Prostate gland (tissue), 2 donors: ENCODE measurements around the gene KCNIP2. TPM values are rescaled to one million over a fixed set of nuclear protein-coding genes. Genes with fewer than 3 reads are reported as not detected.

Experiments
- DNase-seq: peaks from one replicate; pipeline ENCODE4 v3.0.0-alpha.2; 2019; ENCODE audit warnings: low spot score
- H3K27ac ChIP-seq, 2 donors: fragments of 200-600 bp; sonication (generic); 2 replicates each; pipeline ENCODE4 v1.5.1; 2017 to 2019
- H3K27me3 ChIP-seq: fragments of 200-600 bp; sonication (generic); replicated peaks from 2 replicates; pipeline ENCODE4 v1.5.1; 2019; ENCODE audit not compliant: insufficient read depth
- H3K36me3 ChIP-seq, 2 donors: fragments of 200-600 bp; sonication (generic); 1 replicate in 1 of 2; 2 replicates in 1 of 2; pipeline versions ENCODE4 v1.5.1 to v1.8.1; 2017 to 2019
- H3K4me1 ChIP-seq: fragments of 200-600 bp; sonication (generic); replicated peaks from 2 replicates; pipeline ENCODE4 v1.5.1; 2019
- H3K4me3 ChIP-seq, 2 donors: fragments of 200-600 bp; sonication (generic); 2 replicates each; pipeline ENCODE4 v1.5.1; 2017 to 2019
- H3K9me3 ChIP-seq: fragments of 200-600 bp; sonication (generic); 2 replicates; pipeline ENCODE4 v1.5.1; 2017
- POLR2A ChIP-seq: fragments of 450-650 bp; IDR thresholded peaks from one replicate; pipeline ENCODE4 v1.6.1; 2016; ENCODE audit warnings: antibody characterized with exemption, mild to moderate bottlenecking
- POLR2AphosphoS5 ChIP-seq: sonication (generic); formaldehyde crosslinking; IDR thresholded peaks from one replicate; pipeline ENCODE4 v1.6.1; 2017; ENCODE audit warnings: antibody characterized with exemption
- WGBS: methylation state at CpG from one replicate; pipeline ENCODE4 v1.1.5; 2018; 5-methylcytosine and 5-hydroxymethylcytosine counted together
- intact Hi-C: fragments of 100-400 bp; cut with DNase I; formaldehyde crosslinking; loops from one replicate; pipeline ENCODE4 v1.14.2; 2022
- total RNA-seq, 2 donors: library from RNA; depleted of rRNA; stranded (reverse); fragments of >200 nt; gene quantifications; one replicate each; pipeline ENCODE4 v1.1.0, GENCODE V29; 2016
- TF ChIP-seq, protein P1 (sequence below), 4 experiments: fragments of 200-600 bp in 2 of 4; fragments of 450-650 bp in 2 of 4; sonication (generic) in 2 of 4; IDR thresholded peaks; 1 replicate in 3 of 4; 2 replicates in 1 of 4; pipeline ENCODE4 v1.5.1; 2016 to 2019; ENCODE audit warnings: antibody characterized with exemption in 4 of 4, mild to moderate bottlenecking in 2 of 4, moderate library complexity in 2 of 4

KCNIP2 gene
- total RNA-seq, 2 donors from 2014 or later, result 2.6 to 3.0 TPM

DNA sequence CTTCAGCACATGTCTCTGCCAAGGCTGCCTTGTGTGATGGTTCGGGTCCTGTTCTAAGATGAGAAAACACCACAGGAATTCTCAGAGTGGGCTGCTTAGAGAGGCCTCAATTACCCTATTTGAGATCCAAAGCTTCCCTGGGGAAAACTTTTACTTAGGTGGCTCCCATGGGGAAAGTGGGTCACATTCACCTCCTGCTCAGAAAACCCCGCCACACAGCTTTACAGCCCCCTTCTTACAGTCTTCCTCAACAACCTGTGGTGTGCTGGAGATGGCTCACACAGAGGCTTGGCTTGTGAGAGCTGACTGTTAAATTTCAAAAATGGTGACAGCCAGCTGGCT is 36.6 kb upstream of the KCNIP2 start:
- H3K27me3 ChIP-seq, result no peaks in the 10 kb centered on the region
- no peak overlapping the region for H3K4me3 ChIP-seq
- H3K4me1 ChIP-seq, result no peaks in the 10 kb centered on the region
- H3K36me3 ChIP-seq, result peaks cover 0 to 3% of the 10 kb centered on the region in 2 donors
- TF ChIP-seq, protein P1, sequence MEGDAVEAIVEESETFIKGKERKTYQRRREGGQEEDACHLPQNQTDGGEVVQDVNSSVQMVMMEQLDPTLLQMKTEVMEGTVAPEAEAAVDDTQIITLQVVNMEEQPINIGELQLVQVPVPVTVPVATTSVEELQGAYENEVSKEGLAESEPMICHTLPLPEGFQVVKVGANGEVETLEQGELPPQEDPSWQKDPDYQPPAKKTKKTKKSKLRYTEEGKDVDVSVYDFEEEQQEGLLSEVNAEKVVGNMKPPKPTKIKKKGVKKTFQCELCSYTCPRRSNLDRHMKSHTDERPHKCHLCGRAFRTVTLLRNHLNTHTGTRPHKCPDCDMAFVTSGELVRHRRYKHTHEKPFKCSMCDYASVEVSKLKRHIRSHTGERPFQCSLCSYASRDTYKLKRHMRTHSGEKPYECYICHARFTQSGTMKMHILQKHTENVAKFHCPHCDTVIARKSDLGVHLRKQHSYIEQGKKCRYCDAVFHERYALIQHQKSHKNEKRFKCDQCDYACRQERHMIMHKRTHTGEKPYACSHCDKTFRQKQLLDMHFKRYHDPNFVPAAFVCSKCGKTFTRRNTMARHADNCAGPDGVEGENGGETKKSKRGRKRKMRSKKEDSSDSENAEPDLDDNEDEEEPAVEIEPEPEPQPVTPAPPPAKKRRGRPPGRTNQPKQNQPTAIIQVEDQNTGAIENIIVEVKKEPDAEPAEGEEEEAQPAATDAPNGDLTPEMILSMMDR (IDR thresholded peaks at IDR 0.05), result no peak
- TF ChIP-seq POLR2AphosphoS5 (no peak), POLR2A (no peak)
- 88% methylated on average over 2 of the region's 2 CpGs for WGBS
- no peak overlapping the region for H3K27ac ChIP-seq
- intact Hi-C loops, result no loop called here
- no peaks in the 10 kb centered on the region for H3K9me3 ChIP-seq
- DNase-seq, result no peak

GRCh38 chr10:101879456-101880231 is 36.0 kb upstream of the KCNIP2 start:
- Histone ChIP-seq H3K9me3 (no peaks in the 10 kb centered on the region), H3K27ac (no peak overlapping the region), H3K27me3 (no peaks in the 10 kb centered on the region), H3K36me3 (peaks cover 0 to 3% of the 10 kb centered on the region in 2 donors), H3K4me1 (no peaks in the 10 kb centered on the region), H3K4me3 (no peak overlapping the region)
- intact Hi-C loops, result no loop called here
- no peak for DNase-seq
- 72% methylated on average over 13 of the region's 13 CpGs for WGBS
- TF ChIP-seq, protein P1 (IDR thresholded peaks at IDR 0.05), result no peak
- no peak for TF ChIP-seq POLR2A
- TF ChIP-seq POLR2AphosphoS5, result no peak

GRCh38 chr10:101878869-101879268 is 35.3 kb upstream of the KCNIP2 start:
- intact Hi-C loops, result no loop called here
- Histone ChIP-seq H3K4me3 (no peak overlapping the region), H3K9me3 (no peaks in the 10 kb centered on the region), H3K4me1 (no peaks in the 10 kb centered on the region), H3K27ac (no peak overlapping the region), H3K27me3 (no peaks in the 10 kb centered on the region), H3K36me3 (peaks cover 0 to 3% of the 10 kb centered on the region in 2 donors)
- DNase-seq, result no peak
- TF ChIP-seq, protein P1 (IDR thresholded peaks at IDR 0.05), result no peak
- TF ChIP-seq POLR2A (no peak), POLR2AphosphoS5 (no peak)
- 95% methylated on average over 3 of the region's 3 CpGs for WGBS

DNA sequence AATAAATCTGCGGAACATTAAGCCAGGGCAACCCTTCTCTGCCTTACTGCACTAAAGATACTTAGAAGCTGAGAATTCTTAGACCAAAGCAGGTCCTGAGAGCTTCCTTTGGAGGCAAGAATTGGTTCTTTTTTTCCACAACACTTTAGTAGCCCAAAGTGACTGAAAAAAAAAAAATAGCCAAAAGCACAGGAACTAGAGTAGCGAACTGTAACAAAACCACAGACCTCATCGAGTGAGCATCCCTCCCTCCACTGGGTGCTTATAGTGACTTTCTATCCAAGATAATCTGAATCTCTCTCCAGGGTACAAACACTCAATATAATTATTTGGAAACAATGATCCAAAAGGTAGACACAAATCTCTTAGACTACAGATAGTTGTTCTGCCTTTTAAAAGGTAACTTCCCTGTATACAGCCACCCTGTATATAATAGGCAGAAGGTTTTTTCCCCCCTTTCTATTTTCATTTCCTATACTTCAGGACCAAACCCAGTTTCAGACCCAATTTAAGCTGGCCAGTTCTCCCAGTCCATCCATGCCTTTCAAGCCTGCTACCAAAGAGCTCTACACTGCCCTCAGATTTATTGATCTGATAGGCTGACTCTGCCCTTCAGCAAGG is 31.6 kb upstream of the KCNIP2 start:
- Histone ChIP-seq H3K4me3 (no peak overlapping the region), H3K36me3 (peaks cover 0 to 2% of the 10 kb centered on the region in 2 donors), H3K27me3 (no peaks in the 10 kb centered on the region), H3K4me1 (no peaks in the 10 kb centered on the region), H3K27ac (no peak overlapping the region), H3K9me3 (no peaks in the 10 kb centered on the region)
- TF ChIP-seq POLR2AphosphoS5 (no peak), POLR2A (no peak)
- TF ChIP-seq, protein P1 (IDR thresholded peaks at IDR 0.05), result no peak
- no peak for DNase-seq
- intact Hi-C loops, result no loop called here
- WGBS, result 87% methylated on average over 3 of the region's 3 CpGs

GRCh38 chr10:101874252-101874651 is 30.7 kb upstream of the KCNIP2 start:
- no peak for DNase-seq
- intact Hi-C loops, result no loop called here
- no peak for TF ChIP-seq POLR2A
- no peak for TF ChIP-seq POLR2AphosphoS5
- TF ChIP-seq, protein P1 (IDR thresholded peaks at IDR 0.05), result no peak
- H3K27me3 ChIP-seq, result no peaks in the 10 kb centered on the region
- no peak overlapping the region for H3K4me3 ChIP-seq
- no peaks in the 10 kb centered on the region for H3K4me1 ChIP-seq
- no peaks in the 10 kb centered on the region for H3K36me3 ChIP-seq
- H3K27ac ChIP-seq, result no peak overlapping the region
- H3K9me3 ChIP-seq, result no peaks in the 10 kb centered on the region
